Mucosa of stomach (tissue), 1 donor: ENCODE results near the gene MAGI1.
"Not testable (repeated sequence)": the region's sequence is repeated elsewhere in the genome, so short reads cannot be mapped to it uniquely, and the experiment has no call there.

ENCODE experiments used
- H3K27me3 ChIP-seq: one replicate; pipeline ENCODE4 v1.7.0; 2013; ENCODE audit warnings: mild to moderate bottlenecking, low read length; ENCODE audit not compliant: control insufficient read depth, insufficient read depth
- H3K36me3 ChIP-seq: one replicate; pipeline ENCODE4 v1.7.0; 2013; ENCODE audit warnings: low read length; ENCODE audit not compliant: control insufficient read depth, insufficient read depth
- H3K4me1 ChIP-seq: one replicate; pipeline ENCODE4 v1.7.0; 2013; ENCODE audit warnings: mild to moderate bottlenecking, low read length; ENCODE audit not compliant: control insufficient read depth, insufficient read depth
- H3K4me3 ChIP-seq: one replicate; pipeline ENCODE4 v1.7.0; 2013; ENCODE audit warnings: low read length
- H3K9ac ChIP-seq: one replicate; pipeline ENCODE4 v1.7.0; 2013; ENCODE audit warnings: mild to moderate bottlenecking, low read length, moderate library complexity
- H3K9me3 ChIP-seq: one replicate; pipeline ENCODE4 v1.7.0; 2013; ENCODE audit warnings: mild to moderate bottlenecking, low read length, moderate library complexity; ENCODE audit not compliant: control insufficient read depth
- donor health status: Pancreatic carcinoma.

Gene MAGI1

DNA sequence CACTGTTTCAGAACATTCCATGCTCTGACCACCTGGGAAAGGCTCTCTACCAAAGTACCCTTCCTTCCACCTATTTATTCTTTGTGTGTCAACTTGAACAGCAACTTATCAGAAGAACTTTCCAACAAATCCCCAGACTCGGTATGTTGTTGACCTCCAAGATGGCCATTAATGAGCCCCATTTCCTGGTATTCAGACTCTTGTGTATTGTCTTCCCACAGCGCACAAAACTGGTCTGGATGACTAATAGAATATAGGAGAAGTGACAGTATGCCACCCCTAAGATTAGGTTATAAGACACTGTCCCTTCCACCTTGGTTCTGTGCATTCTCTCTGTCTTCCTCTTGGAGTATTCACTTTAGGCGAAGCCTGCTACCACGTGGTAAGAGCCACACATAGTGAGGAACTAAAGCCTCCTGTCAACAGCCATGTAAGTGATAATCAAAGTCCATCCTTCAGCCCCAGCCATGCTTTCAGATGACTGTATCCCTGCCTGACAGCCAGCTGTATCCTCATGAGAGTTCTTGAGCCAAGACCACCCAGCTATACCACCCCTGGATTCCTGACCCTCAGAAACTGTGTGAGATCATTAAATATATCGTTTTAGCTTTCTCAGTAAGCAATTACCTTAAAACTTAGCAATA is 481.7 kb downstream of the MAGI1 start:
- Histone ChIP-seq H3K9me3 (no peaks in the 10 kb centered on the region), H3K36me3 (no peaks in the 10 kb centered on the region), H3K4me3 (no peak overlapping the region), H3K27me3 (no peaks in the 10 kb centered on the region), H3K9ac (no peak overlapping the region), H3K4me1 (no peaks in the 10 kb centered on the region)

GRCh38 chr3:65552434-65552833 is 486.3 kb downstream of the MAGI1 start:
- H3K9me3 ChIP-seq, result no peaks in the 10 kb centered on the region
- no peaks in the 10 kb centered on the region for H3K36me3 ChIP-seq
- H3K27me3 ChIP-seq, result peaks cover 21% of the 10 kb centered on the region
- no peak overlapping the region for H3K4me3 ChIP-seq
- H3K9ac ChIP-seq, result no peak overlapping the region
- no peaks in the 10 kb centered on the region for H3K4me1 ChIP-seq

- Histone ChIP-seq H3K4me3 (no peak overlapping the region), H3K27me3 (peaks cover 21% of the 10 kb centered on the region), H3K9me3 (no peaks in the 10 kb centered on the region), H3K36me3 (no peaks in the 10 kb centered on the region), H3K4me1 (no peaks in the 10 kb centered on the region), H3K9ac (no peak overlapping the region)
These were observed 486.8 kb downstream of the MAGI1 start for GRCh38 chr3:65551945-65552344.

DNA sequence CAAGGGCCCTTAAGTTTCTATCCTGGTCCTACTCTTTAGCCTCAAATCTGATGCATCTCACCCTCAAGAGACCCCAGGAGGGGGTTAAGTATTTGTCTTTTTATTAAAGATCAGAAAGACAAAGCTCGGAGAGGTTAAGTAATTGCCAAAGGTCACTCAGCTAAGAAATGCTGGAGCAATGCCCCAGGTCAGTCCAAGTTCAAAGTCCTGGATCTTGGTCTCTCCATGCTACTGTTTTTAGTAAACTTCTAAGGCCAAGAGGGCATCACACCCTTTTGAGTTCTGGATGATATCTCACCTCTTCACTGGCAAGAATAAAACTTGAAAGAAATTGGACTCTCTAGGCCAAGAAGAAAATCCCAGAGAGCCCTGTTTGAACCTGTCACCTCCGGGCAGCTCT is 488.6 kb downstream of the MAGI1 start:
- Histone ChIP-seq H3K4me1 (no peaks in the 10 kb centered on the region), H3K9ac (no peak overlapping the region), H3K9me3 (no peaks in the 10 kb centered on the region), H3K27me3 (peaks cover 21% of the 10 kb centered on the region), H3K4me3 (no peak overlapping the region), H3K36me3 (no peaks in the 10 kb centered on the region)

DNA sequence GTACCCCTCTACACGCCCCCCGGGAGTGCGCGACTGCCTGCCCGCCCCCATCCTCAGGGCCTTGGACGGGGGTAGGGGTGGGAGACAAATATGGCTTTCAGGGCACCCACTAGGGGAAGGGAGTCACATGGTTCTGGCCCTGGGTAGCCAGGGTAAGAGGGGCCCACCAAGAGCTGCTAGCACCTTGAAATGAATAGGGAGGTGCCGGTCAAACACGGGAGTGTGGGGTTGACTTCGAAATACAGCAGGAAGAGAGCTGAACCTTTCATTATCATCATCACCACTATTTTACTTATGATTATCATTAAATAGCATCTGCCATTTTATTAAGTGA is 489.1 kb downstream of the MAGI1 start:
- Histone ChIP-seq H3K9ac (no peak overlapping the region), H3K4me3 (no peak overlapping the region), H3K4me1 (no peaks in the 10 kb centered on the region), H3K27me3 (peaks cover 21% of the 10 kb centered on the region), H3K9me3 (no peaks in the 10 kb centered on the region), H3K36me3 (no peaks in the 10 kb centered on the region)

DNA sequence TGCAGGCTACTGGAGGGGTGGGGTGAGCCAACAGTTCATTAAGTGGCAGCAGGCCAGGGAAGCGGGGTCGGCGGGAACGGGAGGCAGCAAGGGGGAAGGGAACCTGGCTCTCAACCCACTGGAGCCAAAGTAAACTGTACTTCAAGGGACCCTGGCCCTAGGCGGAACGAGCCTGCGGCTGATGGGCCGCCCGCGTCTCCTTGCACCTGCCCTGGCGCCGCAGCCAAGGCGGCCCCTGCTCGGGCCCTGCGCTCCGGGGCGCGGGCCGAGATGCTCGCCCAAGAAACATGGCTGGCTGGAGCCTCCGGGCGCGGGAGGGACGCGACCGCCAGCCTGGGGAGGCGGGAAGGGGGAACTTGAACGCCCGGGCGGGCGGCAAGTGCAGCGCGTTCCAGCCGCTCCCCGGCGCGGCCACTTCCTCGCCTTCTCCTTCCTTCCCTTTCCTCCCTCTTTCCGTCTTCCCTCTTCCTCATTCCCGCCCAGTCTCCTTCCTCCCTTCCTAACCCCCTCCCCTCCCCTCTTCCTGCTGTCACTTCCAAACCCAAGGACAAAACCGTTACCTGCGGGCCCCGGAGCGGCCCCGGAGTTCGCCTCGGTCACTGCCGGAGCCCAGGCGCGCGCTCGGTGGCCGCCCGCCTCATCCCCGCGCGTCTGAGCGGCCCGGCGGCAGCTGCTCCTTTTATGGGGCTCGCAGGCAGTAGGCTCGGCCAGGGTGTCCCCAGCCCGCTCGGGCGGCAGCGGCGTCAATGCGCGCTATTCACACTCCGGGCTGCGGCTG is 489.7 kb downstream of the MAGI1 start:
- H3K9ac ChIP-seq, result peak overlapping the region; percentile 35
- H3K4me1 ChIP-seq, result no peaks in the 10 kb centered on the region
- no peak overlapping the region for H3K4me3 ChIP-seq
- peaks cover 21% of the 10 kb centered on the region for H3K27me3 ChIP-seq
- H3K9me3 ChIP-seq, result no peaks in the 10 kb centered on the region
- no peaks in the 10 kb centered on the region for H3K36me3 ChIP-seq

- Histone ChIP-seq H3K4me3 (no peak overlapping the region), H3K4me1 (no peaks in the 10 kb centered on the region), H3K27me3 (peaks cover 21% of the 10 kb centered on the region), H3K9ac (no peak overlapping the region), H3K36me3 (no peaks in the 10 kb centered on the region), H3K9me3 (no peaks in the 10 kb centered on the region)
These were observed 493.3 kb downstream of the MAGI1 start for GRCh38 chr3:65545429-65545828.

- H3K27me3 ChIP-seq, H3K4me1 ChIP-seq, H3K4me3 ChIP-seq, H3K36me3 ChIP-seq, H3K9me3 ChIP-seq, H3K9ac ChIP-seq: not testable (repeated sequence)
These were observed 495.3 kb downstream of the MAGI1 start for GRCh38 chr3:65543391-65543790.

DNA sequence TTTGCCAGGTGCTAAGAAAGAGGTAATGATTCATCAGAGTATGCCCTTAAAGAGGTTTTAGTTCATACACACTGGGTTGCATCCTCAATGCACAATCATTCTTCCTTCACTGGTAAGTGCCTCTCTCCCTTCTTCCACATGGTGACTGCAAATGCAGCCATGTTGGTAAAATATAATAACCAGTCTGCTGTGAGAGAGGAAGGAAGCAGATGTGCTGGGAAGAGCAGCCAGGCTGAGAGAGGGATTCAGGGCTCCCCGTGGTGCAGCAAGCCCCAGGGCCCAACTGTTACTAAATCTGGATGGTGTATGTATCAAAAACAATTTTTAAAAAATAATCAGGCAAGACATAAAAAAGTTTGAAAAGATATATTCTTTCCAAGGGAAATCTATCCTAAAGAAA is 498.1 kb downstream of the MAGI1 start:
- Histone ChIP-seq H3K36me3 (no peaks in the 10 kb centered on the region), H3K4me3 (no peak overlapping the region), H3K27me3 (no peaks in the 10 kb centered on the region), H3K9me3 (no peaks in the 10 kb centered on the region), H3K9ac (no peak overlapping the region), H3K4me1 (no peaks in the 10 kb centered on the region)

GRCh38 chr3:65539616-65540015 is 499.1 kb downstream of the MAGI1 start:
- Histone ChIP-seq H3K4me3 (no peak overlapping the region), H3K9ac (no peak overlapping the region), H3K27me3 (no peaks in the 10 kb centered on the region), H3K4me1 (no peaks in the 10 kb centered on the region), H3K9me3 (no peaks in the 10 kb centered on the region), H3K36me3 (no peaks in the 10 kb centered on the region)

DNA sequence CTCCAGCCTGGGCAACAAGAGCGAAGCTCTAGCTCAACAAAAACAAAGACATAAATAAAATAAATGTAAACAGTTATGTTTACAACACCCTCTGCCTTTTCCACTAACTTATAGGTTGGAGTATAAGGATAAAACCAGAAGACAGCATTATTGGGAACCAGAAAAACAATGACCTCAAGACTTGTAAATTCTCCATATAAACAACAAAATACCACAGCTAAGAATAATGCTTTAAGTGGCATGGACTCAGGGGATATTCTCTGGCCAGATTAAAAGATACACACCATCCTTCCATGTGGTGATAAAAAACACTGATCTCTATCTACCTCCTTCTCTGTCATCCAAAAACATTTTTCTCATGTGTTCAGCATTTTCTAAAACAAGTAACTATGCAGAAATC is 500.6 kb downstream of the MAGI1 start:
- no peak overlapping the region for H3K9ac ChIP-seq
- no peaks in the 10 kb centered on the region for H3K9me3 ChIP-seq
- H3K4me3 ChIP-seq, result no peak overlapping the region
- H3K36me3 ChIP-seq, result no peaks in the 10 kb centered on the region
- no peaks in the 10 kb centered on the region for H3K27me3 ChIP-seq
- H3K4me1 ChIP-seq, result no peaks in the 10 kb centered on the region

DNA sequence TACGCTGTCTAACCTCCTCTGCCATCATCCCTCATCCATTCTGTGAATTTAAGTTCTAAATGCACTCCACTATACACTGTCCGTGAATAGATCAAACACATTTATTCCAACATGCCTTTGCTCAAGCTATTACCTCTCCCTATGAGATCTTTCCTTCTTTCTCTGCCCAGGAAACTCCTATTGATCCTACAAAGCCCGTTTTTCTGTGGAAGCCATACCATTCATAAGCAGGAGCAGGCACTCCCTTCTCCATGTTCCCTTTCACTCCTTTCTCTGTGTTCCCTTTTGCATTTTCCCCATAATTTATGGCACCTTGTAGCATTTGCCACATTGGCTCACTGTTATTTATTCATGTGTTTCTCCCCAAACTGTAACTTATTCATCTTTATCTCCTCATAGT is 501.6 kb downstream of the MAGI1 start:
- Histone ChIP-seq H3K27me3 (no peaks in the 10 kb centered on the region), H3K36me3 (no peaks in the 10 kb centered on the region), H3K4me3 (no peak overlapping the region), H3K9ac (no peak overlapping the region), H3K4me1 (no peaks in the 10 kb centered on the region), H3K9me3 (no peaks in the 10 kb centered on the region)
